ENCODE data around the gene ERCC4.

ERCC4 gene

GRCh38 chr16:13957197-13958078 lies 37.5 kb downstream of the ERCC4 start (continued):
- TF ChIP-seq YY2 (tag by site-specific recombination; IDR thresholded peaks at IDR 0.05) = no peak
- no peak for TF ChIP-seq ZNF837 (tag by site-specific recombination; IDR thresholded peaks at IDR 0.05)
- TF ChIP-seq ZSCAN5A (tag by site-specific recombination; IDR thresholded peaks at IDR 0.05) = no peak
- TF ChIP-seq ZBTB26 (tag by site-specific recombination; optimal IDR thresholded peaks at IDR 0.05) = peak; percentile 26
- TF ChIP-seq KLF10 (tag by site-specific recombination; IDR thresholded peaks at IDR 0.05) = peak; percentile 77
- TF ChIP-seq ZNF610 (tag by site-specific recombination; IDR thresholded peaks at IDR 0.05; ENCODE audit: borderline replicate concordance) = no peak
- TF ChIP-seq ZNF707 (tag by site-specific recombination; IDR thresholded peaks at IDR 0.05) = no peak
- no peak for TF ChIP-seq ZSCAN18 (tag by site-specific recombination; IDR thresholded peaks at IDR 0.05)
- no peak for TF ChIP-seq ZBTB6 (tag by site-specific recombination; IDR thresholded peaks at IDR 0.05)
- TF ChIP-seq ZNF274 (IDR thresholded peaks at IDR 0.05; ENCODE audit: low read length) = no peak
- no peak for TF ChIP-seq ZNF274 (tag by site-specific recombination; IDR thresholded peaks at IDR 0.05; ENCODE audit: borderline replicate concordance)
- no peak for TF ChIP-seq ZNF585B (tag by site-specific recombination; IDR thresholded peaks at IDR 0.05)
- TF ChIP-seq ZNF48 (tag by site-specific recombination; IDR thresholded peaks at IDR 0.05) = no peak
- TF ChIP-seq ZSCAN16 (tag by site-specific recombination; IDR thresholded peaks at IDR 0.05) = no peak
- TF ChIP-seq IKZF3 (tag by site-specific recombination; IDR thresholded peaks at IDR 0.05) = peak; percentile 87
- TF ChIP-seq ZNF174 (tag by site-specific recombination; IDR thresholded peaks at IDR 0.05) = no peak
- TF ChIP-seq ZBTB21 (tag by site-specific recombination; IDR thresholded peaks at IDR 0.05) = peak; percentile 60
- peak; percentile 79; the same call in 1 of the 2 replicates for TF ChIP-seq ZNF692 (tag by site-specific recombination; IDR thresholded peaks at IDR 0.05)
- TF ChIP-seq PRDM10 (tag by site-specific recombination; IDR thresholded peaks at IDR 0.05) = peak; percentile 85
- peak; percentile 78 for TF ChIP-seq OSR2 (tag by site-specific recombination; IDR thresholded peaks at IDR 0.05)
- peak; percentile 95 for TF ChIP-seq SP7 (tag by site-specific recombination; IDR thresholded peaks at IDR 0.05)
- TF ChIP-seq FEZF1 (tag by site-specific recombination; IDR thresholded peaks at IDR 0.05) = peak; percentile 81
- no peak for TF ChIP-seq CTCF (tag by site-specific recombination; IDR thresholded peaks at IDR 0.05)
- no peak for TF ChIP-seq ZNF560 (tag by site-specific recombination; IDR thresholded peaks at IDR 0.05; ENCODE audit: borderline replicate concordance)
- TF ChIP-seq GLI2 (tag by site-specific recombination; IDR thresholded peaks at IDR 0.05; ENCODE audit: borderline replicate concordance, low read depth) = peak; percentile 11; the same call in 1 of the 2 replicates
- no peak for TF ChIP-seq ZNF658 (tag by site-specific recombination; IDR thresholded peaks at IDR 0.05)
